Suppressor macrophage (primary cell): Measurements from ENCODE around the gene UGGT1.

ENCODE experiments used
- DNase-seq, 4 experiments: peaks; one replicate each; pipeline ENCODE4 v3.0.0-alpha.2; 2020 to 2022

The UGGT1 gene

DNA sequence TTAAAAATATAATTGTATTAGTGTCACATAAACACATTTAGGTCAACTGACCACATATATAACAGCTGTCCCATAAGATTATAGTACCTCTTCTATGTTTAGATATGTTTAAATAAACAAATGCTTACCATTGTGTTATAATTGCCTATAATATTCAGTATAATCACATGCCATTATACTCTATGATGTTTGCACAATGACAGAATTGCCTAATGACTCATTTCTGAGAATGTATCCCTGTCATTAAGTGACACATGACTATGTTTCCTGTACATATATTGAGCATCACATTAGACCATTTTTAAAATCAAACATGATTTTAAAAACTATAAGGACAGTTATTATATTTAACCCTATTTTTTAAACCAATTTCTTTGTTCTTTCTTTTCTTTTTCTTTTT, 137.9 kb downstream of the UGGT1 start:
- DNase-seq, result peak in 3 of 4 experiments; percentile 11 to 68 (median 57)

DNA sequence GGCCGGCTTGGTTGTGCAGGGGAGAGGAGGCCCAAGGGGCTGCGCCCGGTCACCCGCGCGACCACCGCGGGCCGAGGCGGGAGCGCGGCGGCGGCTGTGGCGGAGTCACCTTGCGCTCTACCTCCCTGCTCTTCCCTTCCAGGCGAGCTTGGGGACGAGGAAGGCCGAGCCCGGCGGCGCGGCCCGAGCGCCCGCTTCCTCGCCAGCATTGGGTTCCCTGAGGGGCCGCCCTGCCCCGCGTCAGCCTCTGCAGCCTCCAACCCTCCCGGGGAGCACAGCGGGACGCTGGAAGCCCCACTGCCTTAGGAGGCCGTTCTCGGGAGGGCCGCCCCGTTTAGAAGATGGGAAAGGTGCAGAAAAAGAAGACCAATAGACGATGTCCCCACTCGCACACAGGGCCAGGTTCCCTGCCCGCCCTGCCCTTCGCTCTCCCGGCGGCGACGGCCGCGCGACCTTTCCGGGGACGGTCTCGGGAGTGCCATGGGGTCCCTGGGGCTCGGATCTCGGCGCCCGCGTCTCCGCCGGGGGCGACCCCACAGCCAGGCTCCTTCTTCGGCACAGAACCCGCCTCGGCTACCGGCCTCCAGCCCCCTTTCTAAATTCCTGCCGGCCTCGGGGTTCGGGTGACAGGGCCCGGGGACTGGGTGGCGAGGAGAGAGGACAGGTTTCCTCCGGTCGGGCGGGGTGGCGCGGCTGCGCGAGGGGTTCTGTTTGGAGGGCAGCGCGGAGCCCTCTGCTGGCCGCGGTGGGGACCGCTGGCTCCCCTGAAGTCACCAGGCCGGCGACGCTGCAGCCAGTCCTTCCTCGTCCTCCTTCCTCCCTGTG, 142.2 kb downstream of the UGGT1 start:
- peak; percentile 83 to 95 (median 90) for DNase-seq

DNA sequence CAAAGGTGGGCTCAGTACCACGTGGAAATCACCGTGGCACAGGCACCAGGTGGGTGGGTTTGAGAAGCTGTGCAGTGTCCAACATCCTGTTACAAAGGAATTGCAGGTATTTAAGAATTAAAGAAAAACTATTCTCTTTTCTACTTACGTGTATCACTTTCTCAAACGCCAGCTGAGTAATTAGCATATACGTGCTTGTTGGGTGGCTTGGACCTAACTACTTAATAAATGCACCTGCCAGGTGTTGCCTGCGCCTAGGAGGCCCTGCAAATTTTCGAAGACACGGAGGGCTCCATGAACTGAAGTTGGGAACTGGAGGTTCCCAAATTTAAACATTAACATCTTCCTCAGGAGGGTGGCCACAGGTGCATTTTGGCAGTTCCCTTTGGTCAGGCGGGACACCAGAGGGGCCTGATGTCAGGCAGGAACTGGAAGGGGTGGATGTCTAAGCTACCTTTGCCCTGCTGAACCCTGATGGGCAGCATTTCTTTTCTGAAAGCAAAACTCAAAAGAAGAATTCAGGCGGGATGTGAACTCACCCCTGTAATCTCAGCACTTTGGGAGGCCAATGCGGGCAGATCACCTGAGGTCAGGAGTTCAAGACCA, 142.9 kb downstream of the UGGT1 start:
- DNase-seq, result no peak

DNA sequence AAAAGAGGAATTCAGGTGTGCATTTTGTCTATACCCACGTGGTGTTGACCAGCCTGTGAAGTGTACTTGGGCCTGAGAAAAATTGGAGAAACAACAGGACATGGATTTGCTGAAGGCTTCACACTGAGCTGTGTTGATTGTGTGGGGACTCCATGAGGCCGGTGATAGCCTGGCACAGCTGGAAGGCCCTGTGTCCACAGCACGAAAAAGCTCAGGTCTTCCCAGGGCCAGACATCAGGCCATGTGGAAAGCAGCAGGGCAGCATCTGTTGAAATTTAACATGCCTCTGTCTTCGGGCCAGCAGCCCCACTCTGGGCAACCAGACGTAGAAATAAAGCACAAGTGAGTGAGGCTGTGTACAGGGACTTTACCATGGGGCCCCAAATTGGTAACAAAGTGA, 143.6 kb downstream of the UGGT1 start:
- no peak for DNase-seq

DNA sequence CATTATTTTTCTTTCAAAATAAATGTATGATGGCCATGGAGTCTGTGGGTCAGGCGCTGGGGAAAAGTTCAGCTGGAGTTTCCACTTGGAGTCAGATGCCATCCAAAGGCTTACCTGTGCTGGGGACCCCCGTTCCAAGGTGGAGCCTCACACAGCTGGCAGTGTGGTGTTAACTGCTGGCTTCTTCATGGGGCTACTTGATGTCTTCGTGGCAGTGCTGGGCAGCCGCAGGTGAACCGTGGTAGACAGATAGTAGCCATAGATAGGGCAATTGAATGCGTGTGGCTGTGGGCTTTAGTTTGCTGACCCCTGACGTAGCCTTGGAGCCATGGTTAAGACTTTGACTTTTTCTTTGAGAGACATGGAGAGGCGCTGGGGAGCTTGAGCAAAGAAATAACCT, 144.6 kb downstream of the UGGT1 start:
- no peak for DNase-seq

DNA sequence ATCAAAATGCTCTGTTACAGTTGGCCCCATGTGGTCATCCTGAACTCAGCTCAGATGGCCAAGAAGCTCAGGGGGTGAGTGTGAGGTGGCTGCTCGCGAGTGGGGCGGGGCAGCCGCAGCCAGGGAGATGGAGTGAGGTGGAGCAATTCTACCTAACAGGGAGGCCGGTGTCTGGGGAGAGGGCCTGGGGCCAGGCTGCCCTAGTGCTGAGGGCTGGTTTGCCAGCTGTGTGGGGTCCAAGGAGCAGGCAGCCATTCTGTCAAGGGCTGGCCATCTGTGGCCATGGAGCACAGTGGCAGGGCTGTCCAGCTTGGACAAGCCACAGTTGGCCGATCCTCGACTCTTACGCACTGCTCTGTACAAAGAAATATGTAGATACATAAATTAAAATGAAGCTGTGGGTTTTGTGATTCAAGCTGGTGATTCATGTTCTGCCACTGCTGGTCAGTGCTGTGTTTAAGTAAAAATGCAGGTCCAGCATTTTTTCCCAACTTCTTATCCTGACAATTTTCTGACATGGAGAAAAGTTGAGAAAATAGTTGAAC, 145.6 kb downstream of the UGGT1 start:
- peak in 1 of 4 experiments; percentile 24 for DNase-seq

DNA sequence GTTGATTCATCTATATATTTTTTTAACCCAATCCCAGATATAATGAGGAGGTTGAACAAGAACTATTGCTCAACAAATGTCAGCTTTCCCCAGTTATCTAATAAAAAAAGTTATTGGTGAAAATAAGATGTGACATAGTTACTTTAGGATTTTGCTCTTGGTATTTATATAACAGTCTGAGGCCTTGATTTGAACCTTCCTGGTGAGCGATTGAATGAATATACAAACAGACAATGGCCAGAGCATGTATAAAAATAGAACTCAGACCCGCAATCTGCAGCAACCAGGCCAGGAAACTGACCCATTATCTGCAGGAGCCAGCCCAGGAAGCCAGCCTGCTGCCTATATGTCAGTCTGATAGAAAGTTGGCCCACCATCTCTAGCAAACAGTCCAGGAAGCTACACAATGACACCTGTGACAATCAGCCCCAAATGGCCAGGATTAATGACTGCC, 146.1 kb downstream of the UGGT1 start:
- DNase-seq, result no peak

DNA sequence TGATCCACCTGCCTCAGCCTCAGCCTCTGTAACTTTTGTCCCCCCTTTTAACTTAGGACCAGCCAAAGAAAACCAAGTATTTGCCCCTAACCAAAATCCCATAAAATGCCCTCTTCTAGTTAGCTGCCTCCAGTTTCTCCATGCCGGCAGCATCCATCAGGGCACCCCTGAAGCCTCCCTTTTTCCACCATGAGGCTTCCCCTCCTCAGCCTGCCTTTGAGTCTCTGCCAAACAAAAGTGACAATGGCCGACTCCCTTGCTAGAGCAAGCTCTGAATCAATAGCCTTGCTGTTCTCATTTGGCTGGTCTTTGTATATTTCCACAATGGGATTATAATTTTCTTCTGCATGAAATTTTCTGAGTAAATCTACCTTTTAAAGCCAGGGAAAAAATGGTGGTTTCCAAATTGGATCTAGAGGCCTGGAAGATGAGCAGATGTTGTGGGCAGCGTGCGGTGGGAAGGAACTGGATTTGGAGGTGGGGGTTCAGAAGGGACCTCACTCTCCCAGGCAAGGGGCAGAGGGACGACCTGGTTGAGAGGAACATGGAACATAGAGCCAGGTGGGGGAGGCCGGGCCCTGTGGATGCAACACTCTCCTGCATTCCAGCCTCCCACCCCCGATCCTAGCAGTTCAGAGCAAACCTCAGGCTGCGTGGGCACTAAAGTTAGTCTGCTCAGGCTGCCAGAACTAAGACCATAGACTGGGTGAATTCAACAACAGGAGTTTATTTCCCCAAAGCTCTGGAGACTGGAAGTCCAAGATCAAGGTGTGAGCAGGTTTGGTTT, 147.1 kb downstream of the UGGT1 start:
- no peak for DNase-seq

DNA sequence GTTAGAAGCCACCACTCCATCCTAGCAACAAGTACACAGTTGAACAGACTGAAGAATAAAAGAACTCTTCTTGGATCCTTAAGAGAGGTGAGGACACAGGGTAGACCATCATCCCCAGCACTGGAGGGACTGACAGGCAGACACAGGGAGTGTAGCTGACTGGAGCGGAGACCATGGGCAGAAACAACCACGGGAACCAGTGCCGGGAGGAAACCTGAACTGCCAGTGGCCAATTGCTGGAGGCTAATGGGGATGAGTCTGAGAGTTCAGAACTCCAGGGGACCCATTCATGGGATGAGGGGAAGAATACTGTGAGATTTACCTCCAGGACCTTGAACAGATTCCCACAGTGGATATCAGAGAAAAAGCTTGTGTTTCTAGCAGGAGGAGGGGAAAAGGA, 150.9 kb downstream of the UGGT1 start:
- no peak for DNase-seq
